Thyroid gland (tissue), 4 donors: ENCODE results near the gene GATD1. TPM values are rescaled to one million over a fixed set of nuclear protein-coding genes. Genes with fewer than 3 reads are reported as not detected.
A peak's percentile ranks its signal among the peaks of the same experiment; 100 is the strongest.

ENCODE experiments used
- DNase-seq, 2 donors: peaks; one replicate each; pipeline ENCODE4 v3.0.0-alpha.2; 2019
- H3K27ac ChIP-seq, 3 donors: fragments of 200-600 bp; sonication (generic); 1 replicate in 2 of 3; 2 replicates in 1 of 3; pipeline ENCODE4 v1.5.1; 2016 to 2019; ENCODE audit warnings: mild to moderate bottlenecking in 1 of 3, moderate library complexity in 1 of 3
- H3K27me3 ChIP-seq: fragments of 200-600 bp; sonication (generic); one replicate; pipeline ENCODE4 v1.5.1; 2019
- H3K36me3 ChIP-seq, 2 donors: fragments of 200-600 bp; sonication (generic); one replicate each; pipeline ENCODE4 v1.5.1; 2016 to 2019
- H3K4me1 ChIP-seq, 2 donors: fragments of 200-600 bp; sonication (generic); one replicate each; pipeline ENCODE4 v1.5.1; 2017 to 2019
- H3K4me3 ChIP-seq, 3 donors: fragments of 200-600 bp; sonication (generic); replicated peaks in 1 of 3; 1 replicate in 2 of 3; 2 replicates in 1 of 3; pipeline ENCODE4 v1.5.1; 2016; ENCODE audit warnings: mild to moderate bottlenecking in 1 of 3
- H3K9me3 ChIP-seq: fragments of 200-600 bp; sonication (generic); one replicate; pipeline ENCODE4 v1.5.1; 2017
- POLR2A ChIP-seq, 2 donors: fragments of 450-650 bp; IDR thresholded peaks; one replicate each; pipeline ENCODE4 v1.6.1; 2017; ENCODE audit warnings: antibody characterized with exemption in 2 of 2, mild to moderate bottlenecking in 2 of 2, moderate library complexity in 1 of 2
- WGBS, 2 donors: methylation state at CpG; one replicate each; pipeline ENCODE4 v1.1.5; 2017; 5-methylcytosine and 5-hydroxymethylcytosine counted together
- intact Hi-C: fragments of 100-400 bp; cut with DNase I; formaldehyde crosslinking; loops from one replicate; pipeline ENCODE4 v1.15.1; 2023
- total RNA-seq, 4 donors: library from RNA; depleted of rRNA; stranded (reverse); fragments of >200 nt; gene quantifications; one replicate each; pipeline ENCODE4 v1.2.3, GENCODE V29; 2016
- TF ChIP-seq, protein P1 (sequence below), 6 experiments: fragments of 200-600 bp in 3 of 6; fragments of 450-650 bp in 3 of 6; sonication (generic) in 3 of 6; IDR thresholded peaks; one replicate each; pipeline ENCODE4 v1.5.1; 2016 to 2019; ENCODE audit warnings: antibody characterized with exemption in 6 of 6, mild to moderate bottlenecking in 2 of 6, inconsistent platforms in 1 of 6, moderate library complexity in 1 of 6

The GATD1 gene
- total RNA-seq, 4 donors from 2014 or later, result 27.4 to 47.6 (median 35.5) TPM

- H3K4me1 ChIP-seq, result peaks cover 6 to 12% of the 10 kb centered on the region in 2 donors
- no peak for TF ChIP-seq POLR2A (IDR thresholded peaks at IDR 0.05)
- TF ChIP-seq, protein P1, sequence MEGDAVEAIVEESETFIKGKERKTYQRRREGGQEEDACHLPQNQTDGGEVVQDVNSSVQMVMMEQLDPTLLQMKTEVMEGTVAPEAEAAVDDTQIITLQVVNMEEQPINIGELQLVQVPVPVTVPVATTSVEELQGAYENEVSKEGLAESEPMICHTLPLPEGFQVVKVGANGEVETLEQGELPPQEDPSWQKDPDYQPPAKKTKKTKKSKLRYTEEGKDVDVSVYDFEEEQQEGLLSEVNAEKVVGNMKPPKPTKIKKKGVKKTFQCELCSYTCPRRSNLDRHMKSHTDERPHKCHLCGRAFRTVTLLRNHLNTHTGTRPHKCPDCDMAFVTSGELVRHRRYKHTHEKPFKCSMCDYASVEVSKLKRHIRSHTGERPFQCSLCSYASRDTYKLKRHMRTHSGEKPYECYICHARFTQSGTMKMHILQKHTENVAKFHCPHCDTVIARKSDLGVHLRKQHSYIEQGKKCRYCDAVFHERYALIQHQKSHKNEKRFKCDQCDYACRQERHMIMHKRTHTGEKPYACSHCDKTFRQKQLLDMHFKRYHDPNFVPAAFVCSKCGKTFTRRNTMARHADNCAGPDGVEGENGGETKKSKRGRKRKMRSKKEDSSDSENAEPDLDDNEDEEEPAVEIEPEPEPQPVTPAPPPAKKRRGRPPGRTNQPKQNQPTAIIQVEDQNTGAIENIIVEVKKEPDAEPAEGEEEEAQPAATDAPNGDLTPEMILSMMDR (IDR thresholded peaks at IDR 0.05), result no peak
These were observed 1.1 kb downstream of the GATD1 start for GRCh38 chr11:776263-776560.

DNA sequence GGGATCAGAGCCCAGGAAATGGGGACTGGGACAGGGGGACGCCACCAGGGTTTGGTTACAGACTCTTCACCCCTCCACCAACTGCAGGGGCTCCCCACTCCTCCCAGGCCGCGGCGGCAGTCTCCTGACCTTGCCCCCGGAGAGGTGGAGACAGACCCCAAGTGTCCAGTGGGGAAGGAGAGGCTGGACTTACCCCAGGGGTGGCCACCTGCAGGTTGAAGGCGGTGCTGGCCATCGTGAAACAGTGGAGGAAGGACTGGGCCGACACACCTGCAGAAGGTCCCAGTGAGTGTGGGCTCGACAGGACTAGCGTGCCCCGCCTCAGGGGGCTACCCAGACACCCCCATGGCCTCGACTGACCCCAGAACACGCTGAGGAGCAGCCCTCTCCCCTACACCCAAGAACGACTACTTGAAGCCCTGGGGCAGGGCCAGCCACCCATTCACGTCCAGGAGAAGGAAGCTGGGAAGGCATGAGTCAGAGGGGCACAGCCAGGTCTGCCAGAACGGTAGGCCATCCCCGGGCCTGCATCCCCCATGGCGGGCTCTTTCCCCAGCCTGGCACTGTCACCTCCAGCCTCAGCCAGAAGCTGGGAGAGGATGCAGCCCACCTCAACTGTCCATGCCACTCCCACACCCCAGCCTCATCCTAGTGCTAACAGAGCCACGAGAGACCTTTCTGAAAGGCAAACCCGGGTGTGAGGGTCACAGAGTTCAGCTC is 2.3 kb downstream of the GATD1 start:
- H3K27me3 ChIP-seq, result no peaks in the 10 kb centered on the region
- H3K4me1 ChIP-seq, result peaks cover 6 to 12% of the 10 kb centered on the region in 2 donors
- no peak overlapping the region for H3K4me3 ChIP-seq
- peaks cover 13 to 15% of the 10 kb centered on the region in 2 donors for H3K36me3 ChIP-seq
- DNase-seq, result no peak
- no peak for TF ChIP-seq POLR2A (IDR thresholded peaks at IDR 0.05)
- TF ChIP-seq, protein P1 (IDR thresholded peaks at IDR 0.05), result no peak
- intact Hi-C loops, result no loop called here
- WGBS, 2 donors, result 74 to 80% methylated on average over 9 to 12 of the region's 20 CpGs
- H3K27ac ChIP-seq, result no peak overlapping the region
- no peaks in the 10 kb centered on the region for H3K9me3 ChIP-seq

More at GRCh38 chr11:776263-776560, 1.1 kb downstream of the GATD1 start:
- H3K27me3 ChIP-seq, result no peaks in the 10 kb centered on the region
- no peaks in the 10 kb centered on the region for H3K9me3 ChIP-seq
- 29 to 40% methylated on average over 9 to 11 of the region's 11 CpGs for WGBS, 2 donors
- DNase-seq, result no peak
- H3K27ac ChIP-seq, result no peak overlapping the region
- intact Hi-C loops, result no loop called here
- H3K4me3 ChIP-seq, result peak overlapping the region in 1 of 3 donors; percentile 73
- peaks cover 4 to 6% of the 10 kb centered on the region in 2 donors for H3K36me3 ChIP-seq

- H3K27ac ChIP-seq, result no peak overlapping the region
- TF ChIP-seq, protein P1 (IDR thresholded peaks at IDR 0.05), result no peak
- TF ChIP-seq POLR2A (IDR thresholded peaks at IDR 0.05), result no peak
- no peak for DNase-seq
- peaks cover 15 to 17% of the 10 kb centered on the region in 2 donors for H3K36me3 ChIP-seq
- no peaks in the 10 kb centered on the region for H3K27me3 ChIP-seq
- no peaks in the 10 kb centered on the region for H3K9me3 ChIP-seq
- WGBS, 2 donors, result 82 to 93% methylated on average over 2 to 7 of the region's 9 CpGs
- H3K4me3 ChIP-seq, result no peak overlapping the region
- peaks cover 6 to 12% of the 10 kb centered on the region in 2 donors for H3K4me1 ChIP-seq
- intact Hi-C loops, result no loop called here
These were observed 3.5 kb downstream of the GATD1 start for GRCh38 chr11:773830-774229.

DNA sequence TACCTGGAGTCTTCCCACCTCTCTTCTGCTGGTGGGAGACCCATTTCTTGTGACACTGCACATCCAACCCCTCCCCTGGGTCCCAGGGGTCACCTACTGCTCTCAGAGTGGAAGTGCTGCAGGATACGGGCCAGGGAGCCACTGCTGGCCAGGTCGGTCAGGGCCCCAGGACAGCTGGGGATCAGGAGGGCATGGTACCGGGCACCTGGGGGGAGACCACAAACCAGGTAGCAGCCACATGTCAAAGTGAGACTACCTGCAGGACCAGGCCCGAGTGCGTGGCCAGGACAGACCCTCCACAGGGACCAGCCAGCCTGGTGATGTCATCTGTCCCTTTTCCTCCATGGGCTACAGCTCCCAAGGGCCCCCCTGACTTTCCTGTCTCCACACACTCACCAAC is 3.9 kb downstream of the GATD1 start:
- no CpG with 5 or more reads among the region's 5 CpGs for WGBS, 2 donors
- intact Hi-C loops, result no loop called here
- no peak for TF ChIP-seq POLR2A (IDR thresholded peaks at IDR 0.05)
- TF ChIP-seq, protein P1 (IDR thresholded peaks at IDR 0.05), result no peak
- no peaks in the 10 kb centered on the region for H3K9me3 ChIP-seq
- no peak overlapping the region for H3K4me3 ChIP-seq
- no peak for DNase-seq
- H3K4me1 ChIP-seq, result peaks cover 6 to 11% of the 10 kb centered on the region in 2 donors
- no peaks in the 10 kb centered on the region for H3K27me3 ChIP-seq
- no peak overlapping the region for H3K27ac ChIP-seq
- H3K36me3 ChIP-seq, result peaks cover 15 to 17% of the 10 kb centered on the region in 2 donors
